HepG2 (cell line): ENCODE results near the gene SDC1. TPM values are rescaled to one million over a fixed set of nuclear protein-coding genes. Genes with fewer than 3 reads are reported as not detected.

Experiments used
- BCL6 ChIP-seq: IDR thresholded peaks from 2 replicates; pipeline ENCODE4 v1.6.1; 2016; ENCODE audit warnings: missing genetic modification reagents, missing compliant biosample characterization
- GATAD1 ChIP-seq: IDR thresholded peaks from 2 replicates; pipeline ENCODE4 v1.6.1; 2016; ENCODE audit warnings: missing genetic modification reagents, missing compliant biosample characterization
- KLF11 ChIP-seq: IDR thresholded peaks from 2 replicates; pipeline ENCODE4 v1.6.1; 2016; ENCODE audit warnings: missing compliant biosample characterization
- MTERF4 ChIP-seq: sonication (generic); formaldehyde crosslinking; IDR thresholded peaks from 2 replicates; pipeline ENCODE4 v1.8.0; 2023; ENCODE audit warnings: mild to moderate bottlenecking, missing genetic modification reagents
- POGZ ChIP-seq: sonication (generic); formaldehyde crosslinking; IDR thresholded peaks from 2 replicates; pipeline ENCODE4 v1.4.0; 2020; ENCODE audit warnings: mild to moderate bottlenecking, missing genetic modification reagents
- POLR2G ChIP-seq: fragments of 200-400 bp; formaldehyde crosslinking; IDR thresholded peaks from 2 replicates; pipeline ENCODE4 v1.6.1; 2018; ENCODE audit warnings: mild to moderate bottlenecking, low read depth, low read length, moderate library complexity
- SALL2 ChIP-seq: sonication (generic); formaldehyde crosslinking; IDR thresholded peaks from 2 replicates; pipeline ENCODE4 v1.8.1; 2023; ENCODE audit warnings: mild to moderate bottlenecking, missing genetic modification reagents, inconsistent platforms
- SIX4 ChIP-seq: sonication (generic); formaldehyde crosslinking; IDR thresholded peaks from 2 replicates; pipeline ENCODE4 v1.4.0; 2020; ENCODE audit warnings: missing genetic modification reagents
- SMARCE1 ChIP-seq: fragments of 450-650 bp; IDR thresholded peaks from 2 replicates; pipeline ENCODE4 v1.6.1; 2017; ENCODE audit warnings: borderline replicate concordance
- SNAPC4 ChIP-seq: sonication (generic); formaldehyde crosslinking; IDR thresholded peaks from 2 replicates; pipeline ENCODE4 v1.4.0; 2020; ENCODE audit warnings: mild to moderate bottlenecking, missing genetic modification reagents
- ZBTB25 ChIP-seq: IDR thresholded peaks from 2 replicates; pipeline ENCODE4 v1.6.1; 2018; ENCODE audit warnings: missing genetic modification reagents
- ZBTB42 ChIP-seq: sonication (generic); formaldehyde crosslinking; IDR thresholded peaks from 2 replicates; pipeline ENCODE4 v1.5.0; 2020; ENCODE audit warnings: mild to moderate bottlenecking, missing genetic modification reagents
- ZFP62 ChIP-seq: sonication (generic); formaldehyde crosslinking; IDR thresholded peaks from 2 replicates; pipeline ENCODE4 v1.4.0; 2020; ENCODE audit warnings: missing genetic modification reagents
- ZNF234 ChIP-seq: sonication (generic); formaldehyde crosslinking; conservative IDR thresholded peaks from 2 replicates; pipeline ENCODE4 v1.5.1; 2020; ENCODE audit warnings: mild to moderate bottlenecking, missing genetic modification reagents
- ZNF34 ChIP-seq: sonication (generic); formaldehyde crosslinking; IDR thresholded peaks from 2 replicates; pipeline ENCODE4 v1.4.0; 2020; ENCODE audit warnings: mild to moderate bottlenecking, missing genetic modification reagents, borderline replicate concordance
- polyA plus RNA-seq, 8 experiments: library from polyadenylated mRNA; depleted of rRNA in 3 of 8; stranded (reverse) in 7 of 8; unstranded in 1 of 8; fragments of >200 nt; fragmentation: Illumina TruSeq in 4 of 8; extraction: Trizol in 4 of 8; gene quantifications; 2 replicates each; pipeline versions ENCODE4 v1.2.1 to v1.2.3, GENCODE V29; 2011 to 2016; ENCODE audit warnings: low read depth in 4 of 8, missing spikeins in 1 of 8, mixed read lengths in 1 of 8; ENCODE audit not compliant: insufficient read depth in 1 of 8
- total RNA-seq, 5 experiments: library from RNA; depleted of rRNA; stranded (reverse); fragments of >200 nt; fragmentation: Illumina TruSeq; extraction: Trizol; gene quantifications; 2 replicates each; pipeline ENCODE4 v1.2.3, GENCODE V29; 2016; ENCODE audit warnings: low read depth in 1 of 5
- TF ChIP-seq, protein P1 (sequence below): sonication (generic); formaldehyde crosslinking; IDR thresholded peaks from 2 replicates; pipeline ENCODE4 v1.4.0; 2020; ENCODE audit warnings: missing genetic modification reagents
- TF ChIP-seq, protein P2 (sequence below): sonication (generic); formaldehyde crosslinking; IDR thresholded peaks from 2 replicates; pipeline ENCODE4 v1.8.0; 2022; ENCODE audit warnings: mild to moderate bottlenecking, missing genetic modification reagents, moderate library complexity
- TF ChIP-seq, protein P3 (sequence below): IDR thresholded peaks from 2 replicates; pipeline ENCODE4 v1.6.1; 2012; ENCODE audit warnings: low read depth, low read length, improper control_type of control experiment

SDC1 gene
- total and polyA plus RNA-seq, 2 of the 13 experiments (the other 11 are each of a cell fraction or from before 2014, with no cell fraction given) = 108 to 119 TPM

DNA sequence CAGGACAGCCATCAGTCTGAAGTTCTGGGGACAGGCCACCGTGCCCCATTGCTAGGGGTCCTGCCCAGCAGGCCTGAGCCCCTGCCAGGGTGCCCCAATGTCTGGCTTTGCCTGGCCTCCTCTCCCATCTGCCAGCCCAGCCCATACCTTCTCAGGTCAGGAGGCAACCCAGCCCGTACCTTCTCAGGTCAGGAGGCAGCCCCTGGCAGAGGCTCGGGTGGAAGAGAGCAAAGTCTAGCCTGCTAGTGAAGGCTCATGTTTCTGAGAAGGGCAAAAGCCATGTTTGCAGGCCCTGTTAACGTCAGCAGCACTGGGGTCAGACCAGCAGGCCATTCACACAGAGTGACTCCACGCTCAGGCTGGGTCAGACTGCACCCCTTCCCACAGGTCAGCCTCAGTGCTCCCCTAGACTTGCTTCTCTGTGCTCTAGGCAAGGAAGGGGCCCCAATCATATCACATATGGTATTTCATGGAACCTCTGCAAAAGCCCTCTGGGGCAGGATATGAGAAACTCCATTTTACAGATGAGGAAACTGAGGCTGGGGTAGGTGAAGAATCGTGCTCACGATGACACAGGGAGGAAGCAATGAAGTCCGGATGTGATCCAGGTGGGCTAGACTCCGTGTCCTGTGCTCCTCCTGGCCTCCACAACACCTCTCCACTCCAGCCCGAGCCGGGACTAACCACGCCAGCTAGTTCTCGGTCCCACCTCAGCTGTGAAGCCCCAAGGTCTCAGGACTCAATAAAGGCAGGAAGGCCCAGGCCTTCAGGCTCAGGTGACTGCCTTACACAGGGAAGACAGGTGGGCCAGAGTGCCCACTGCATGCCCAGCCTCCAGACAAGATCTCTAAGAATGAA is 9.5 kb downstream of the SDC1 start (continued):
- TF ChIP-seq SNAPC4 (CRISPR knock-in tag) (no peak), GATAD1 (CRISPR knock-in tag) (peak; percentile 59), ZNF34 (CRISPR knock-in tag) (peak; percentile 45; the same call in 1 of the 2 replicates), SIX4 (peak; percentile 99), POLR2G (peak; percentile 57), SMARCE1 (no peak), KLF11 (CRISPR knock-in tag) (peak; percentile 76; the same call in 1 of the 2 replicates), POGZ (peak; percentile 90), ZBTB42 (0 out of 2 replicates have a peak, but pooled peaks have one; percentile 37), BCL6 (CRISPR knock-in tag) (peak; percentile 85), SALL2 (CRISPR knock-in tag) (no peak), ZBTB25 (CRISPR knock-in tag) (peak; percentile 75; the same call in 1 of the 2 replicates), ZNF234 (CRISPR knock-in tag) (no peak), MTERF4 (CRISPR knock-in tag) (0 out of 2 replicates have a peak, but pooled peaks have one; percentile 38), ZFP62 (CRISPR knock-in tag) (no peak)
- TF ChIP-seq, protein P1, sequence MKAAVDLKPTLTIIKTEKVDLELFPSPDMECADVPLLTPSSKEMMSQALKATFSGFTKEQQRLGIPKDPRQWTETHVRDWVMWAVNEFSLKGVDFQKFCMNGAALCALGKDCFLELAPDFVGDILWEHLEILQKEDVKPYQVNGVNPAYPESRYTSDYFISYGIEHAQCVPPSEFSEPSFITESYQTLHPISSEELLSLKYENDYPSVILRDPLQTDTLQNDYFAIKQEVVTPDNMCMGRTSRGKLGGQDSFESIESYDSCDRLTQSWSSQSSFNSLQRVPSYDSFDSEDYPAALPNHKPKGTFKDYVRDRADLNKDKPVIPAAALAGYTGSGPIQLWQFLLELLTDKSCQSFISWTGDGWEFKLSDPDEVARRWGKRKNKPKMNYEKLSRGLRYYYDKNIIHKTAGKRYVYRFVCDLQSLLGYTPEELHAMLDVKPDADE (CRISPR knock-in tag) = no peak
- TF ChIP-seq, protein P2, sequence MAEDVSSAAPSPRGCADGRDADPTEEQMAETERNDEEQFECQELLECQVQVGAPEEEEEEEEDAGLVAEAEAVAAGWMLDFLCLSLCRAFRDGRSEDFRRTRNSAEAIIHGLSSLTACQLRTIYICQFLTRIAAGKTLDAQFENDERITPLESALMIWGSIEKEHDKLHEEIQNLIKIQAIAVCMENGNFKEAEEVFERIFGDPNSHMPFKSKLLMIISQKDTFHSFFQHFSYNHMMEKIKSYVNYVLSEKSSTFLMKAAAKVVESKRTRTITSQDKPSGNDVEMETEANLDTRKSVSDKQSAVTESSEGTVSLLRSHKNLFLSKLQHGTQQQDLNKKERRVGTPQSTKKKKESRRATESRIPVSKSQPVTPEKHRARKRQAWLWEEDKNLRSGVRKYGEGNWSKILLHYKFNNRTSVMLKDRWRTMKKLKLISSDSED = no peak
- TF ChIP-seq, protein P3, sequence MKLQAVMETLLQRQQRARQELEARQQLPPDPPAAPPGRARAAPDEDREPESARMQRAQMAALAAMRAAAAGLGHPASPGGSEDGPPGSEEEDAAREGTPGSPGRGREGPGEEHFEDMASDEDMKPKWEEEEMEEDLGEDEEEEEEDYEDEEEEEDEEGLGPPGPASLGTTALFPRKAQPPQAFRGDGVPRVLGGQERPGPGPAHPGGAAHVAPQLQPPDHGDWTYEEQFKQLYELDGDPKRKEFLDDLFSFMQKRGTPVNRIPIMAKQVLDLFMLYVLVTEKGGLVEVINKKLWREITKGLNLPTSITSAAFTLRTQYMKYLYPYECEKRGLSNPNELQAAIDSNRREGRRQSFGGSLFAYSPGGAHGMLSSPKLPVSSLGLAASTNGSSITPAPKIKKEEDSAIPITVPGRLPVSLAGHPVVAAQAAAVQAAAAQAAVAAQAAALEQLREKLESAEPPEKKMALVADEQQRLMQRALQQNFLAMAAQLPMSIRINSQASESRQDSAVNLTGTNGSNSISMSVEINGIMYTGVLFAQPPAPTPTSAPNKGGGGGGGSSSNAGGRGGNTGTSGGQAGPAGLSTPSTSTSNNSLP = no peak
